HG03575 (cell line): Measurements from ENCODE around the gene BMF.

Experiments used
- ATAC-seq: cut with Tn5 transposase; IDR thresholded peaks from one replicate; pipeline ENCODE4 v1.9.1; 2021; ENCODE audit not compliant: unreplicated experiment, insufficient number of reproducible peaks, low FRiP score; ENCODE audit errors: extremely low read depth

Gene BMF

GRCh38 chr15:40058476-40059140, 50.1 kb downstream of the BMF start:
- no peak for ATAC-seq

- ATAC-seq = no peak
These were observed 52.9 kb downstream of the BMF start for GRCh38 chr15:40055576-40056293.

GRCh38 chr15:40054855-40055575, 53.7 kb downstream of the BMF start:
- no peak for ATAC-seq

GRCh38 chr15:40054605-40054854, 54.1 kb downstream of the BMF start:
- ATAC-seq = no peak

GRCh38 chr15:40053831-40054604, 54.7 kb downstream of the BMF start:
- ATAC-seq = no peak

- ATAC-seq = no peak
These were observed 55.4 kb downstream of the BMF start for GRCh38 chr15:40053079-40053830.

GRCh38 chr15:40052604-40053003, 56.1 kb downstream of the BMF start:
- no peak for ATAC-seq

GRCh38 chr15:40051616-40052415, 56.9 kb downstream of the BMF start:
- no peak for ATAC-seq

- ATAC-seq = no peak
These were observed 57.8 kb downstream of the BMF start for GRCh38 chr15:40050788-40051470.

- ATAC-seq = no peak
These were observed 59.7 kb downstream of the BMF start for GRCh38 chr15:40048926-40049475.

GRCh38 chr15:40048211-40048792, 60.4 kb downstream of the BMF start:
- no peak for ATAC-seq

GRCh38 chr15:40047415-40048210, 61.1 kb downstream of the BMF start:
- ATAC-seq = no peak

GRCh38 chr15:40046721-40047414, 61.8 kb downstream of the BMF start:
- ATAC-seq = no peak

- no peak for ATAC-seq
These were observed 63.0 kb downstream of the BMF start for GRCh38 chr15:40045572-40046217.
